OCI-LY1 (cell line): Measurements from ENCODE around the gene KRT77.
"Not testable (repeated sequence)": the region's sequence is repeated elsewhere in the genome, so short reads cannot be mapped to it uniquely, and the experiment has no call there.

ENCODE experiments used
- H2AFZ ChIP-seq: fragments of 200-600 bp; sonication (generic), shearing (Covaris generic); 2 replicates; pipeline ENCODE4 v1.6.0; 2014; ENCODE audit warnings: antibody characterized with exemption, mild to moderate bottlenecking, low read length
- H3F3A ChIP-seq: fragments of 200-600 bp; sonication (generic), shearing (Covaris generic); 2 replicates; pipeline ENCODE4 v1.6.0; 2014; ENCODE audit warnings: mild to moderate bottlenecking, antibody characterized with exemption, low read length, moderate library complexity; ENCODE audit not compliant: insufficient read depth
- H3K27ac ChIP-seq: fragments of 200-600 bp; sonication (generic); 2 replicates; pipeline ENCODE4 v1.5.1; 2014; ENCODE audit warnings: low read length, mixed run types, mild to moderate bottlenecking, low read depth; ENCODE audit not compliant: poor library complexity, severe bottlenecking
- H3K27me3 ChIP-seq: fragments of 200-600 bp; sonication (generic); 2 replicates; pipeline ENCODE4 v1.6.0; 2014; ENCODE audit warnings: antibody characterized with exemption, mild to moderate bottlenecking, low read length, moderate library complexity; ENCODE audit not compliant: insufficient read depth
- H3K36me3 ChIP-seq: fragments of 200-600 bp; sonication (generic); 2 replicates; pipeline ENCODE4 v1.6.1; 2014; ENCODE audit warnings: mild to moderate bottlenecking, antibody characterized with exemption, low read length, moderate library complexity, mixed read lengths; ENCODE audit not compliant: insufficient read depth
- H3K4me1 ChIP-seq: fragments of 200-600 bp; sonication (generic); 2 replicates; pipeline ENCODE4 v1.5.1; 2014; ENCODE audit warnings: mild to moderate bottlenecking, low read length, moderate library complexity; ENCODE audit not compliant: insufficient read depth, severe bottlenecking
- H3K4me2 ChIP-seq: fragments of 200-600 bp; sonication (generic), shearing (Covaris generic); 2 replicates; pipeline ENCODE4 v1.6.1; 2014; ENCODE audit warnings: low read length
- H3K4me3 ChIP-seq: fragments of 200-600 bp; sonication (generic); 2 replicates; pipeline ENCODE4 v1.5.1; 2014; ENCODE audit warnings: low read length, low read depth, mild to moderate bottlenecking, mixed read lengths; ENCODE audit not compliant: poor library complexity, severe bottlenecking
- H3K79me2 ChIP-seq: fragments of 200-600 bp; shearing (Covaris generic); 2 replicates; pipeline ENCODE4 v1.6.1; 2016; ENCODE audit warnings: mixed run types, low read length, mixed read lengths; ENCODE audit not compliant: insufficient read depth
- H3K9ac ChIP-seq: fragments of 200-600 bp; sonication (generic), shearing (Covaris generic); 2 replicates; pipeline ENCODE4 v1.6.1; 2014; ENCODE audit warnings: mild to moderate bottlenecking, low read length, mixed read lengths
- H3K9me2 ChIP-seq: fragments of 200-600 bp; sonication (generic), shearing (Covaris generic); 2 replicates; pipeline ENCODE4 v1.6.1; 2014; ENCODE audit warnings: low read depth, mild to moderate bottlenecking, low read length, mixed read lengths
- H3K9me3 ChIP-seq: fragments of 200-600 bp; shearing (Covaris generic); 2 replicates; pipeline ENCODE4 v1.6.1; 2014; ENCODE audit warnings: low read length, mixed read lengths
- H4K20me1 ChIP-seq: fragments of 200-600 bp; sonication (generic), shearing (Covaris generic); 2 replicates; pipeline ENCODE4 v1.6.0; 2016; ENCODE audit warnings: mild to moderate bottlenecking, low read length; ENCODE audit not compliant: insufficient read depth
- EZH2 ChIP-seq: fragments of 200-600 bp; sonication (generic), shearing (Covaris generic); IDR thresholded peaks from 2 replicates; pipeline ENCODE4 v1.8.0; 2017; ENCODE audit warnings: borderline replicate concordance, mixed run types, mild to moderate bottlenecking, antibody characterized with exemption, low read length, moderate library complexity, mixed read lengths
- TF ChIP-seq, protein P1 (sequence below): fragments of 200-600 bp; sonication (generic), shearing (Covaris generic); IDR thresholded peaks from 2 replicates; pipeline ENCODE4 v1.5.1; 2017; ENCODE audit warnings: mild to moderate bottlenecking, antibody characterized with exemption, low read length, moderate library complexity, mixed read lengths

Gene KRT77

GRCh38 chr12:52703424-52703823, at the start of gene KRT77:
TSS of gene KRT77 (minus strand) at chr12:52703524. CDS start at chr12:52703434, 90 bp downstream.
- H3K4me3 ChIP-seq = no peak within 1 kb of the TSS
- no peak within 1 kb of the TSS for H3K9ac ChIP-seq
- H3F3A ChIP-seq = no peaks in the 10 kb centered on the region
- H3K36me3 ChIP-seq = no peaks in the 10 kb centered on the region
- no peaks in the 10 kb centered on the region for H3K27me3 ChIP-seq
- H4K20me1 ChIP-seq = no peaks in the 10 kb centered on the region
- H3K9me2 ChIP-seq = no peaks in the 10 kb centered on the region
- no peaks in the 10 kb centered on the region for H3K9me3 ChIP-seq
- H3K79me2 ChIP-seq = no peaks in the 10 kb centered on the region
- H2AFZ ChIP-seq = no peak within 1 kb of the TSS
- H3K4me1 ChIP-seq = no peaks in the 10 kb centered on the region
- no peak within 1 kb of the TSS for H3K4me2 ChIP-seq
- TF ChIP-seq, protein P1, sequence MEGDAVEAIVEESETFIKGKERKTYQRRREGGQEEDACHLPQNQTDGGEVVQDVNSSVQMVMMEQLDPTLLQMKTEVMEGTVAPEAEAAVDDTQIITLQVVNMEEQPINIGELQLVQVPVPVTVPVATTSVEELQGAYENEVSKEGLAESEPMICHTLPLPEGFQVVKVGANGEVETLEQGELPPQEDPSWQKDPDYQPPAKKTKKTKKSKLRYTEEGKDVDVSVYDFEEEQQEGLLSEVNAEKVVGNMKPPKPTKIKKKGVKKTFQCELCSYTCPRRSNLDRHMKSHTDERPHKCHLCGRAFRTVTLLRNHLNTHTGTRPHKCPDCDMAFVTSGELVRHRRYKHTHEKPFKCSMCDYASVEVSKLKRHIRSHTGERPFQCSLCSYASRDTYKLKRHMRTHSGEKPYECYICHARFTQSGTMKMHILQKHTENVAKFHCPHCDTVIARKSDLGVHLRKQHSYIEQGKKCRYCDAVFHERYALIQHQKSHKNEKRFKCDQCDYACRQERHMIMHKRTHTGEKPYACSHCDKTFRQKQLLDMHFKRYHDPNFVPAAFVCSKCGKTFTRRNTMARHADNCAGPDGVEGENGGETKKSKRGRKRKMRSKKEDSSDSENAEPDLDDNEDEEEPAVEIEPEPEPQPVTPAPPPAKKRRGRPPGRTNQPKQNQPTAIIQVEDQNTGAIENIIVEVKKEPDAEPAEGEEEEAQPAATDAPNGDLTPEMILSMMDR = no peak
- TF ChIP-seq EZH2 = no peak
- no peak within 1 kb of the TSS for H3K27ac ChIP-seq

- Histone ChIP-seq H4K20me1 (no peaks in the 10 kb centered on the region), H3K9me2 (no peaks in the 10 kb centered on the region), H3K27me3 (no peaks in the 10 kb centered on the region), H3F3A (no peaks in the 10 kb centered on the region), H3K9ac (no peak overlapping the region), H3K4me2 (no peak overlapping the region), H3K4me1 (no peaks in the 10 kb centered on the region), H3K36me3 (no peaks in the 10 kb centered on the region), H3K79me2 (no peaks in the 10 kb centered on the region), H3K9me3 (no peaks in the 10 kb centered on the region), H3K27ac (no peak overlapping the region), H2AFZ (no peak overlapping the region), H3K4me3 (no peak overlapping the region)
- TF ChIP-seq EZH2 = no peak
- TF ChIP-seq, protein P1 = no peak
Observed at GRCh38 chr12:52752516-52752915, 49.2 kb upstream of the KRT77 start.

DNA sequence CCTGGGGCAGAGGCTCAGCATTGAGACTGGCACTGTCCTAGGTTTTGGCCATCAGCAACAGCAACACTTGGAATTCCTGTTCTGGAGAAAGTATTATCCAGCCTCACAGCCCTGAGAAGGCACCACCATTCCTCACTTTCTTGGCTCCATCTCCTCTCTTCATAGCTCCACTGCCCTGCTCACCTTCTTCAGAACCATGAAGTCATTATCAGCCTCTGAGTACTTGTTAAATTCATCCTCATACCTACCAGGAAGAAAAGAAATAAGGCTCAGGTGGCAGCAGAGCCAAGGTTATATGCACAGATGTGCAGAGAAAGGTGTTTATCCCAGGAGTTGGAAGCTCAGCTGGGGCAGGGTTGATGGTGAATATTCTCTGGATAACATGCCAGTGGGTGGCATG, 48.5 kb upstream of the KRT77 start:
- H3K9me3 ChIP-seq = no peaks in the 10 kb centered on the region

GRCh38 chr12:52750532-52750931, 47.2 kb upstream of the KRT77 start:
- H2AFZ ChIP-seq, H3K9me3 ChIP-seq, H3K4me3 ChIP-seq, H3K4me1 ChIP-seq, H3K9me2 ChIP-seq, H3K9ac ChIP-seq, H3K36me3 ChIP-seq, H4K20me1 ChIP-seq, H3K27me3 ChIP-seq, H3K79me2 ChIP-seq, H3K27ac ChIP-seq, H3F3A ChIP-seq, H3K4me2 ChIP-seq: not testable (repeated sequence)

More for the DNA sequence above, 48.5 kb upstream of the KRT77 start:
- no peaks in the 10 kb centered on the region for H3K27me3 ChIP-seq
- no peak overlapping the region for H3K27ac ChIP-seq
- no peak overlapping the region for H3K4me2 ChIP-seq
- H3K36me3 ChIP-seq = no peaks in the 10 kb centered on the region
- H2AFZ ChIP-seq = no peak overlapping the region
- TF ChIP-seq, protein P1 = no peak
- H3K4me3 ChIP-seq = no peak overlapping the region
- H3F3A ChIP-seq = no peaks in the 10 kb centered on the region
- no peak overlapping the region for H3K9ac ChIP-seq
- H3K9me2 ChIP-seq = no peaks in the 10 kb centered on the region
- no peaks in the 10 kb centered on the region for H3K79me2 ChIP-seq
- H3K4me1 ChIP-seq = no peaks in the 10 kb centered on the region
- H4K20me1 ChIP-seq = no peaks in the 10 kb centered on the region
